HG03025 (cell line): ENCODE data around the gene MAGIX.
"Not testable (repeated sequence)": the region's sequence is repeated elsewhere in the genome, so short reads cannot be mapped to it uniquely, and the experiment has no call there.

Experiments
- ATAC-seq: cut with Tn5 transposase; IDR thresholded peaks from one replicate; pipeline ENCODE4 v1.9.1; 2021; ENCODE audit warnings: mild to moderate bottlenecking, moderate library complexity; ENCODE audit not compliant: unreplicated experiment, low FRiP score

Gene MAGIX

DNA sequence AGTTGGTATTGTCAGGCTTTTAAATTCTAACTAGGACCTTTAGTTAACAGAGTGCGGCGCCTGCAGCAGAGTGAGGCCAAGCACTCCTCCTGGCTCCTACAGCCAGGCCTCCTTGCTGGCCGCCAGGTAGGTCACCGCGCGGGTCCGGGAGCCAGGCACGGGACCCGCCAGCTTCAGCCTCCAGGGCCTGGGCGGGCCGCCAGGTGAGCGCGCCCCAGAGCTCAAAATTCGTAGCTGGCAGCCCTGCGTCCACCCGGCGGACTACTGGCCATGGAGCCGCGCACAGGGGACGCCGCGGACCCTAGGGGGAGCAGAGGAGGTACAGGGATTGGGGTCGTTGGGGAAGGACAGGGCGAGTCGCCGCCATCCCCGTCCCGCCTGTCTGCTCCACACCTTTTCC lies at the start of gene MAGIX:
TSS of gene MAGIX (plus strand) at position 139 of the 400 bp plus-strand sequence. CDS start at position 271, 132 bp downstream.
- ATAC-seq = no peak

GRCh38 chrX:49116076-49116475 lies 46.5 kb upstream of the MAGIX start:
- ATAC-seq = no peak

GRCh38 chrX:49116716-49117115 lies 45.8 kb upstream of the MAGIX start:
- no peak for ATAC-seq

- ATAC-seq = no peak
These were observed 45.0 kb upstream of the MAGIX start for GRCh38 chrX:49117581-49117980.

- ATAC-seq = no peak
These were observed 42.5 kb upstream of the MAGIX start for GRCh38 chrX:49120091-49120490.

GRCh38 chrX:49122499-49122898 lies 40.1 kb upstream of the MAGIX start:
- no peak for ATAC-seq

DNA sequence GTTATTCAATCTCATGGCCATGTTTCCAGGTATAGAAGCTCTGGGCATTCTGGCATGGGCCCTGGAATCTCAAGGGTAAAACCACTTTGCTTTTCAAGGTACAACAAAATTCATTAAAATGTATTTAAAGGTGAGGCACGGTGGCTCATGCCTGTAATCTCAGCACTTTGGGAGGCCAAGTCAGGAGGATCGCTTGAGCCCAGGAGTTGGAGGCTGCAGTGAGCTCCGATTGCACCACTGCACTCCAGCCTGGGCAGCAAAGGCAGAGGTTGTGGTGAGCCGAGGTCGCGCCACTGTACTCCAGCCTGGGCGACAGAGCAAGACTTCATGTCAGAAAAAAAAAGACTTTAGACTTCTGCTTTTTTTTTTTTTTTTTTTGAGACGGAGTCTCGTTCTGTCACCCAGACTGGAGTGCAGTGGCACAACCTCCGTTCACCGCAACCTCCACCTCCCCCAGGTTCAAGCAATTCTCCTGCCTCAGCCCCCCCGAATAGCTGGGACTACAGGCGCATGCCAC lies 34.8 kb upstream of the MAGIX start:
- not testable (repeated sequence) for ATAC-seq

DNA sequence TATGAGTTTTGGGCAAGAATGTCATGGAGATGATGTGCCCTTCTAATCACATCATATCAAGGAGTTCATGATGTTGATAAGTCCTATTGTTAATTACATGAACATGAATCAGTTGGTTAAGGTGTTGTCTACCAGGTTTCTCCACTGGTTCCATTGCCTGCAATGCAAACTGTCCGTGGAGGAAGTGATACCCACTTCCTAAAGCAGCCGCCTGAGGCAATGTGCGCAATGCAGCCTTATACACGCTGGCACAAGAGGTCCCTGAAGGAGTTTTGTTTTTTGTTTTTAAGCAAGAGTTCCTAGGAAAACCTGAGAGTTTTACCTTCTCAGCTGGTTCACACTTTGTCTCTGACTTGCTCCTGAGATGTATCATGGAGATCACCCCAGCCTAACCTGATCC lies 33.1 kb upstream of the MAGIX start:
- no peak for ATAC-seq

DNA sequence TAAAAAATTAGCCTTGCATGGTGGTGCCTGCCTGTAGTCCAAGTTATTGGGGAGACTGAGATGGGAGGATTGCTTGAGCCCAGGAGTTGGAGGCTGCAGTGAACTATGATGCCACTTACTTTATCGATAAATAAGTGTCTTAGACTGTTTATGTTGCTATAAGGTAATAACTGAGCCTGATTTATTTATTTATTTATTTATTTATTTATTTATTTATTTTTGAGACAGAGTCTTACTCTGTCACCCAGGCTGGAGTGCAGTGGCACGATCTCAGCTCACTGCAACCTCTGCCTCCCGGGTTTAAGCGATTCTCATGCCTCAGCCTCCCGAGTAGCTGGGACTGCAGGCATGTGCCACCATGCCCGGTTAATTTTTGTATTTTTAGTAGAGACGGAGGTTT lies 30.3 kb upstream of the MAGIX start:
- not testable (repeated sequence) for ATAC-seq

GRCh38 chrX:49133759-49134158 lies 28.8 kb upstream of the MAGIX start:
- no peak for ATAC-seq

- no peak for ATAC-seq
These were observed 25.1 kb upstream of the MAGIX start for GRCh38 chrX:49137492-49137891.

- no peak for ATAC-seq
These were observed 22.8 kb upstream of the MAGIX start for GRCh38 chrX:49139713-49140112.

GRCh38 chrX:49142264-49142663 lies 20.3 kb upstream of the MAGIX start:
- ATAC-seq = not testable (repeated sequence)

- ATAC-seq = not testable (repeated sequence)
These were observed 19.4 kb upstream of the MAGIX start for GRCh38 chrX:49143154-49143553.

- no peak for ATAC-seq
These were observed 15.3 kb upstream of the MAGIX start for GRCh38 chrX:49147282-49147681.

DNA sequence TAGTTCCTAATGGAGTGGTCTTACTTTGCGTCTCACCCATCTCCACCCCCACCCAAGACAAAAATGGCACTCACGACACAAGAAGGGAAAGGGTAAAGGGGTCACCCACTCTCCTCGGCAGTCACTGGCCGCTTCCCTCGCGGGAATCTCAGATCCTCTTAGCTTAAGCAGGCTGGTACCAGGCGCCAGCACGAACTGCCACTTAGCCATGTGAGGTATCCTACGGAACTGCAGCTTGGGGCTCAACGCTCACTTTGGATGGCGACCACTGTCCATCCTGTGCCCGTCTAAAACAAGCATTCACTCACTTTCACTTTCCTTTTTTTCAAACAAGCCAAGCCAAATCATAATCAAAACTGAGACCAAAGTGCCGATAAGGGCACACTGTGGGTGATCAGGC lies 14.6 kb upstream of the MAGIX start:
- no peak for ATAC-seq

DNA sequence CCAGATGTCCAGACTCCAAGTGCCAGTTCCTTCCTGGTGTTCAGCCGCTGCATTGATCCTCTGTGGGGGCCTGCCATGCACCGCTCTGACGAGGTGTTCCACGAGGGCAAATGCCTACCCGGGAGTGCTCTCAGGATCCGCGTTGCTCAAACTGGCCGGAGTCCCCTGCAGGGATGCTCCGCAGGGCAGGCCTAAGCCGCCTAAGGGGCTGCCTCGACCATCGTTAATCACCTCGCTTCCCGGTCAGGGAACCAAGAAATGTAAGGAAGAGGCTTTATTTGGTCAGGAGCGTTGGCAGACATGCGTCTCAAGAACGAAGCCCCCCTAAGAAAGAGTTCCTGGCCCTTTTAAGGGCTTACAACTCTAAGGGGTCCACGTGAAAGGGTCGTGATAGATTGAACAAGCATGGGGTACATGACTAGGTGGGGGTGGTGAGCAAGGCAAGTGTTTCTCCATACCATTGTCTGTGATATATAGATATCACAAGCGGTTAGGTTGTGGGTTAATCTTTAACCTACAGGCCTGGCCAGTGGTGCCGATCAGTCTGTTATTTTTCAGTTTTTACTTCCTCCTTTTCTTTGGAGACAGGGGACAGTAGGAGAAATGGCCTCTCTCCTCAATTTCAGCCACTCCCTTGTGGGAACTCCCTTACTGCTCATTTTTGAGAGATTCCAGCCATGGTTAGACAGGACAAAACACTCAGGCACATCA lies 14.0 kb upstream of the MAGIX start:
- ATAC-seq = not testable (repeated sequence)

- ATAC-seq = not testable (repeated sequence)
These were observed 13.3 kb upstream of the MAGIX start for GRCh38 chrX:49149291-49149690.

GRCh38 chrX:49153467-49153866 lies 9.1 kb upstream of the MAGIX start:
- no peak for ATAC-seq

- no peak for ATAC-seq
These were observed 7.2 kb upstream of the MAGIX start for GRCh38 chrX:49155243-49155899.

DNA sequence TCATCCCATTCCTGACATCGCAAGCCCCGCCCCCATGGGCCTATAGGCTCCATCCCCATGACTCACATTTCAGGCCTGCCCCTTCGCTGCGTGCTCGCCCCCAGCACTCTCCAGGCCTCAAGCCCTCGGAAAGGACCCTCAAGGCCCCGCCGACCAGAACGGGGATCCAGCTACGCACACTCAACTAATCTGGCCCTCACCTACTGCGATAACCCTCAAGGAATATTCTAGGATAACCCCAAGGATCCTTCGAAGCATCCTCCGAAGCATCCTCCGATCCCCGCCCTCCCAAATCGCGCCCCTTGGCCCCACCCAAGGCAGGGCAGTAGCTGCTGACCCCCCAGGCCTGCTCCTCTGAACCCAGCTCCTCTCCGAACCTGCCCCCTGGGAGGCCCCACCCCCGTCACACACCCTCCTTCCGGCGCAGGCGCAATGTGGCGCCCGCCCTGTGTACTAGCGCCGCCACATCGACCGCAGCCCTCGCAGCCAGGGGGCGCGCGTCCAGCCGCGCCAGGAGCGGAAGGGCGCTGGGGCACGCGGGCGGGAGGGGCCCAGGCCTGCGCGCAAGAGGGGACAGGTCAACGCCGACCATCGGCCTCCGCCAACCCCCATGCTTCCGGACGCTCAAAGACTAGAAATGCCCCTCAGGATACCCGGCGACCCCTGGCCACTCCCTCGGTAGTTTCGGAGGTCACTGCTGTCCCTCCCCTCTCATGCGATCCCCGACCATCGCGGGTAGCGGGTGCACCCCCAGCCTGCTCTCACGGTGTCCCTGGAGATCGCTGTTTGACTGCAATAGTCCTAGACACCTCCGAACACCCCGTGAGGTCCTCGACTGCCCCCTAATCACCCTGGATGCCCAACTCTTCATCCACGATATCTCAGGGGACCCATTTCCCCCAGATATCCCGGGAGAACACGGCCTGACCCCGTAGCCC lies 6.4 kb upstream of the MAGIX start:
- peak; percentile 77 for ATAC-seq
